Osteocyte (in vitro differentiated cells): ENCODE results near the gene HSP90AA1. TPM values are rescaled to one million over a fixed set of nuclear protein-coding genes. Genes with fewer than 3 reads are reported as not detected.

Source experiments
- DNase-seq: peaks from one replicate; pipeline ENCODE4 v3.0.0; 2021; ENCODE audit warnings: mixed read lengths; ENCODE audit not compliant: unreplicated experiment; ENCODE audit errors: extremely low spot score
- H3K27ac Mint-ChIP-seq: one replicate; pipeline ENCODE4 v1.8.0; 2021; ENCODE audit warnings: mild to moderate bottlenecking, mixed read lengths; ENCODE audit not compliant: unreplicated experiment
- H3K27me3 Mint-ChIP-seq: one replicate; pipeline ENCODE4 v1.8.0; 2021; ENCODE audit warnings: mixed read lengths; ENCODE audit not compliant: unreplicated experiment
- H3K36me3 Mint-ChIP-seq: one replicate; pipeline ENCODE4 v1.8.0; 2021; ENCODE audit warnings: mixed read lengths; ENCODE audit not compliant: unreplicated experiment
- H3K4me1 Mint-ChIP-seq: one replicate; pipeline ENCODE4 v1.8.0; 2021; ENCODE audit warnings: mixed read lengths; ENCODE audit not compliant: unreplicated experiment
- H3K4me3 Mint-ChIP-seq: one replicate; pipeline ENCODE4 v1.8.0; 2021; ENCODE audit warnings: mild to moderate bottlenecking, moderate library complexity, mixed read lengths; ENCODE audit not compliant: unreplicated experiment
- H3K9me3 Mint-ChIP-seq: one replicate; pipeline ENCODE4 v1.8.0; 2021; ENCODE audit warnings: mixed read lengths; ENCODE audit not compliant: unreplicated experiment
- total RNA-seq: library from RNA; stranded (reverse); gene quantifications from 2 replicates; pipeline ENCODE4 v1.2.1, GENCODE V29; 2021
- TF ChIP-seq, protein P1 (sequence below): fragments of 200-600 bp; sonication (generic); IDR thresholded peaks from 2 replicates; pipeline ENCODE4 v1.5.0; 2021; ENCODE audit warnings: antibody characterized with exemption, mild to moderate bottlenecking, moderate library complexity

HSP90AA1 gene
- total RNA-seq, 1 donor from 2014 or later = 317 TPM

DNA sequence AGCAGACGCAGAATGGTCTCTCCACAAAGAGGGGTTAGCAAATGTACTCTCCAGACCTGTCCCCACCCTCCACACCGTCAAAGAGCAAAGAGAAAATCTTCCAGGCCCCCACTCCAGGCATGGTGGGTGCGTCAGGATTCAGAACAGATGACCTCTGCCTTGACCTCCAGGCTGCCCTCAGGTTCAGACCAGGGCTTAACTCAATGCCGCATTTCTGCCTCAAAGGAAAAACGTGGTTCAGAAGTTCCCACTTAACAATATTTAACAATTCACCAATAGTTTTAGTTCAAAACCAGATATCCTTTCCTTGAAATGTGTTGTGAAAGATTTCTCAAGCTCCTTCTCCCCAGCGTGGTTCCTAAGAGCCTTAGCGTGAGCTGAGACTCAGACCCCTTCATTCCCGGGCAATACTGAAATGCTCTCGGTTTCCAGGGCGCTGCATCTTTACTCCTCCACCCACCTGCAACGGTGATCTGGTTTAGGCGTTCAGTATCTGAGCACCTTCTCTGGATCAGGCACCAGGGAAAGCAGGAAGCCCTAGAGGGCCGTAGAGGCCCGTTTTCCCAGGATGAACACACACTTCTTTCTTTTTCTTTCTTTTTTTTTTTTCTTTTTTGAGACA is 22.9 kb downstream of the HSP90AA1 start:
- Mint-ChIP-seq H3K27me3 (no peaks in the 10 kb centered on the region), H3K36me3 (no peaks in the 10 kb centered on the region), H3K27ac (no peak overlapping the region), H3K4me1 (peaks cover 4% of the 10 kb centered on the region), H3K9me3 (no peaks in the 10 kb centered on the region), H3K4me3 (no peak overlapping the region)
- DNase-seq = no peak
- TF ChIP-seq, protein P1, sequence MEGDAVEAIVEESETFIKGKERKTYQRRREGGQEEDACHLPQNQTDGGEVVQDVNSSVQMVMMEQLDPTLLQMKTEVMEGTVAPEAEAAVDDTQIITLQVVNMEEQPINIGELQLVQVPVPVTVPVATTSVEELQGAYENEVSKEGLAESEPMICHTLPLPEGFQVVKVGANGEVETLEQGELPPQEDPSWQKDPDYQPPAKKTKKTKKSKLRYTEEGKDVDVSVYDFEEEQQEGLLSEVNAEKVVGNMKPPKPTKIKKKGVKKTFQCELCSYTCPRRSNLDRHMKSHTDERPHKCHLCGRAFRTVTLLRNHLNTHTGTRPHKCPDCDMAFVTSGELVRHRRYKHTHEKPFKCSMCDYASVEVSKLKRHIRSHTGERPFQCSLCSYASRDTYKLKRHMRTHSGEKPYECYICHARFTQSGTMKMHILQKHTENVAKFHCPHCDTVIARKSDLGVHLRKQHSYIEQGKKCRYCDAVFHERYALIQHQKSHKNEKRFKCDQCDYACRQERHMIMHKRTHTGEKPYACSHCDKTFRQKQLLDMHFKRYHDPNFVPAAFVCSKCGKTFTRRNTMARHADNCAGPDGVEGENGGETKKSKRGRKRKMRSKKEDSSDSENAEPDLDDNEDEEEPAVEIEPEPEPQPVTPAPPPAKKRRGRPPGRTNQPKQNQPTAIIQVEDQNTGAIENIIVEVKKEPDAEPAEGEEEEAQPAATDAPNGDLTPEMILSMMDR = no peak

DNA sequence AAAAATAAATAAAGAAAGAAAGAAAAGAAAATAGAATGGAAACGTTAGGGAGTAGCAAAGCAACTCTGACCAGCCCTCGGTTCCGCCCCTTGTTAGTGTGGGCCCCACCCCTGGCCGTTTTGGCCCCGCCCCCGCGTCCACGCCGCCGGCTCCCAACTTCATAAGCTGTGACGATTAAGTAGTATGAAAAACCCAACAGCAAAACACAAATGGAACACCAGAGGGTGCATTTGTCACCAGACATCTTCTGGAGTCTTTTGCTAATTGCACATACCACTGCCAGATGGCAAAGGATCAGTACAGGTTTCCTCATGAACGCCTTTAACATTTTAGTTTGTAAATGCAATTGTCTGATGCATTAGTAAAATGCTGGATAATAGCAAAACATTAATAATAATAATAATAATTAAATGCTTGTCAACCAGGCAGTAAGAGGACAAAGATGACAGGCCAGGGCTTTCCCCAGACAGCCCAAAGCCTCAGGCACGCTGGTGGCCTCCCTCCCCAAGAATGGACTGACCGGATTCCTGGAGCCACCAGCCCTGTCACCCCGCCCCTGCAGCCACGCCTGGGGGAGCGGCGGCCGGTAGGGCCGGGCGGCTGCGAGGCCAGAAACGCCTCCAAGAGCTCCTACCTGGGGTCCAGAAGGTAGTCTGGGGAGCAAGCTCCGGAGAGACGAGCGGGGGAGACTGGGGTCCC is 23.6 kb downstream of the HSP90AA1 start:
- TF ChIP-seq, protein P1 = peak; percentile 67
- Mint-ChIP-seq H3K9me3 (no peaks in the 10 kb centered on the region), H3K27ac (no peak overlapping the region), H3K36me3 (no peaks in the 10 kb centered on the region), H3K4me1 (peaks cover 4% of the 10 kb centered on the region), H3K4me3 (no peak overlapping the region), H3K27me3 (no peaks in the 10 kb centered on the region)
- peak; percentile 92 for DNase-seq

DNA sequence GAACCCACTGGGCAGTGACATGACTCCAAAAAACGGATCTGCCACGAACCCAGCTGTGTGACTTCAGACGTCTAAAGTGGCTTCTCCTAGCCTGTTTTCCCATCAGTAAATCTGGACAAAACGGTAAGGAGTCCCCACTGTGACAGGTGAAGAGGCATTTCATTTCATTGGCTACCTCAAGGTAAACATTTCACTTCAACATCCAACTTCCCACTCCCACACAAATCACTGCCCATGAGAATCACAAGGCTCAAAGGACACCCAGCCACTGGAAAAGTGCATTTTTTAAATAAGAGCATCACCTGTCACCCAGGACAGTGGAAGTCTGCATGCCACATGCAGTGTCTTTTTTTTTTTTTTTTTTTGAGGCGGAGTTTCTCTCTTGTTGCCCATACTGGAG is 27.9 kb downstream of the HSP90AA1 start:
- Mint-ChIP-seq H3K27ac (no peak overlapping the region), H3K27me3 (no peaks in the 10 kb centered on the region), H3K9me3 (no peaks in the 10 kb centered on the region), H3K4me1 (peaks cover 4% of the 10 kb centered on the region), H3K36me3 (peaks cover 14% of the 10 kb centered on the region), H3K4me3 (no peak overlapping the region)
- TF ChIP-seq, protein P1 = no peak
- no peak for DNase-seq

DNA sequence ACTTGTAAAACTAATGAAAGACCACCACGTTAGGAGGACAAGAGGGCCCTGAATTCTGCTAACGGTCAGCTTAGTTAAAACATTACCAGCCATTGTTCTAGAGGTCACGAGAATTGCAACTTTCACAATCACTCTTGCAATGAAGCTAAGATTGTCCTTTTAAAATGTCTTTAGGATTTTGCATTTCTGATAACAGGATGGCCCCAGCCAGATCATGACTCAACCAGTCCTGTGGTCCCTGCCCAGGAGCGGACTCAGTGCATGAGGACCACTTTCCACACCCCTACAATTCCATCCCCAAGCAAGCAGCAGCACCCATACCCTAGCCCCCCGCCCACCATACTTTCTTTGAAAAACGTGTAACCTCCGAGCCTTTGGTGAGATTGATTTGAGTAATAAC is 28.7 kb downstream of the HSP90AA1 start:
- no peak overlapping the region for H3K4me3 Mint-ChIP-seq
- H3K4me1 Mint-ChIP-seq = peaks cover 4% of the 10 kb centered on the region
- TF ChIP-seq, protein P1 = no peak
- no peaks in the 10 kb centered on the region for H3K27me3 Mint-ChIP-seq
- no peak for DNase-seq
- H3K36me3 Mint-ChIP-seq = peaks cover 18% of the 10 kb centered on the region
- H3K27ac Mint-ChIP-seq = no peak overlapping the region
- no peaks in the 10 kb centered on the region for H3K9me3 Mint-ChIP-seq

DNA sequence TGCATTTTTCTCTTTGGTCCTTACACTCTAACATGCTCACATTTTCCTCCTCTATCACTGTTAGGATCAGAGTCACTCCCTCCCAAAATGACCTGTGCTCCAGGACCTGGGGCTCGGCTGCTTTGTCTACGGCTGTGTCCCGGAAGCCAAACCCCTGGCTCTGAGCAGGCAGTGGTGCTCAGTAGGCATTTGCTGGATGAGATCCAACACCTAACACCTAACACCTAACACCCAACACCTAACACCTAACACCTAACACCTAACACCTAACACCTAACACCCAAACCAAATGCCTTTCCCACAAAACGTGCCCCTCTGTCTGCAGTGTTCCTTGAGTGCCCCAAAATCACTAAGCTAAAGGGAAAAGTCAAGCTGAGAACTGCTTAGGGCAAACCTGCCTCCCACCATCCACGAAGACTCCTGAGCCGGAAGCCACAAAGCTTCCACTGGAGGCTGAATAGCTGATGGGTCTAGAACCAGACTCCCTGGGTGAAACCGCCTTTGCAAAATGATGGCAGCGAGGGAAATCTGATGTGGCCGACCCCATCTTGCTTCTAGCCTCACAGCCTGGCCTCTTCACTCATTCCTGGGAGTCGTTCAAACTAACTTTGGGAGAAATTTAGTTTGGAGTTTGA is 29.2 kb downstream of the HSP90AA1 start:
- peaks cover 4% of the 10 kb centered on the region for H3K4me1 Mint-ChIP-seq
- peaks cover 21% of the 10 kb centered on the region for H3K36me3 Mint-ChIP-seq
- no peaks in the 10 kb centered on the region for H3K9me3 Mint-ChIP-seq
- H3K27me3 Mint-ChIP-seq = no peaks in the 10 kb centered on the region
- H3K27ac Mint-ChIP-seq = no peak overlapping the region
- TF ChIP-seq, protein P1 = no peak
- H3K4me3 Mint-ChIP-seq = no peak overlapping the region
- no peak for DNase-seq
